GM18507 (cell line): ENCODE measurements around the gene TRIM22.
"Not testable (repeated sequence)": the region's sequence is repeated elsewhere in the genome, so short reads cannot be mapped to it uniquely, and the experiment has no call there.

ENCODE experiments used
- DNase-seq: peaks from one replicate; pipeline ENCODE4 v3.0.0; 2011; ENCODE audit warnings: low read depth; ENCODE audit not compliant: insufficient read length; ENCODE audit errors: extremely low spot score
- FAIRE-seq: peaks from 2 replicates; lab custom pipeline; 2011; peaks lifted over from hg19 to GRCh38; lab: Jason Lieb, UNC

TRIM22 gene, protein sequence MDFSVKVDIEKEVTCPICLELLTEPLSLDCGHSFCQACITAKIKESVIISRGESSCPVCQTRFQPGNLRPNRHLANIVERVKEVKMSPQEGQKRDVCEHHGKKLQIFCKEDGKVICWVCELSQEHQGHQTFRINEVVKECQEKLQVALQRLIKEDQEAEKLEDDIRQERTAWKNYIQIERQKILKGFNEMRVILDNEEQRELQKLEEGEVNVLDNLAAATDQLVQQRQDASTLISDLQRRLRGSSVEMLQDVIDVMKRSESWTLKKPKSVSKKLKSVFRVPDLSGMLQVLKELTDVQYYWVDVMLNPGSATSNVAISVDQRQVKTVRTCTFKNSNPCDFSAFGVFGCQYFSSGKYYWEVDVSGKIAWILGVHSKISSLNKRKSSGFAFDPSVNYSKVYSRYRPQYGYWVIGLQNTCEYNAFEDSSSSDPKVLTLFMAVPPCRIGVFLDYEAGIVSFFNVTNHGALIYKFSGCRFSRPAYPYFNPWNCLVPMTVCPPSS

DNA sequence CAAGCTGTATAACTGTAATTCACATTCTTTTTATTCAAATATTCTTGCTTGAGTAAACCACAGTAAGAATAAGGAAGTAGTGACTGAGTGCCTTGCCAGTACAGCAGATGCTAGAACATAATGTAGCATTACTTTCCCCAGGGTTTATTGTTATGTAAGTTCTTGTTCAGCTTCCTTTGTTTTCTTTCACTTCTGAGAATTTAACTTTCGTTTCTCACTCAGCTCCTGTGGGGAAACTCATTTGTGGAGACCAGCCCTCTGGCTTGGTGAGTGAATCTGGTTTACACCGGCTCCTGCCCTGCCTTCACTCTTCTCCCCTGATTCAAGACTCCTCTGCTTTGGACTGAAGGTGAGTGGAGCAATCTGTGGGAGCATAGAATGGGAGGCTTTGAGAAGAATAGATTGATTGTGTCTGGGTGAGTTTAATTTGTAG is at the start of gene TRIM22:
TSS of gene TRIM22 (plus strand) at position 240 of the 433 bp plus-strand sequence. CDS start 6,443 bp downstream, outside the sequence.
- DNase-seq (peak; percentile 33), FAIRE-seq (peak; percentile 89)

DNA sequence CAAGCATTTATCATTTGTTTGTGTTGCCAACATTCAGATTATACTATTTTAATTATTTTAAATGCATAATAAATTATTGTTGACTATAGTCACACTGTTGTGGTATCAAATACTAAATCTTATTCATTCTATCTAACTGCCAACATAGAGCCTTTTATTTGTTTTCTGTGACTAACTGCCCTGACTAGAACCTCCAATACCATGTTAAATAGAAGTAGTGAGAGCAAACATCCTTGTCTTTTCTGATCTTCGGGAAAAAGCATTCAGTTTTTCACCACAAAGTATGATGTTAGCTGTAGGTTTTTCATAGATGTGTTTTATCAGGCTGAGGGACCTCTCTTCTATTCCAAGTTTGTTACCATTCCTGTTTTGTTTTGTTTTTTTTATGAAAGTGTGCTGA is 49.6 kb upstream of the TRIM22 start:
- DNase-seq (no peak), FAIRE-seq (no peak)

DNA sequence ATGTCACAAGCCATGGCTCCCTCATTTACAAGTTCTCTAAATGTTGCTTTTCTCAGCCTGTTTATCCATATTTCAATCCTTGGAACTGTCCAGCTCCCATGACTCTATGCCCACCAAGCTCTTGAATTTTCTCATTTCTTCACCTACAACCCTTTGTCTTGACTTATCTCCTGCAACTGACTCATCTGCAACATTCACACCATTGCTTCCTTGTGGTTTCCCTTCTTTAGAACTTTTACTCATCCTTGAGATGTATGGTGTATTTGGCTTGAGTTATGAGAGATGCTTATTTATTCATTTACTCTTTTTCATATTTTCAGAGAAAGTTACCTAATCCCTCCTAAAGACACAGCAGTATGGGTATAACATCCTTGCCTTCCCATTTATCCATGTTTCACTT is 46.0 kb upstream of the TRIM22 start:
- no peak for DNase-seq
- FAIRE-seq = no peak

DNA sequence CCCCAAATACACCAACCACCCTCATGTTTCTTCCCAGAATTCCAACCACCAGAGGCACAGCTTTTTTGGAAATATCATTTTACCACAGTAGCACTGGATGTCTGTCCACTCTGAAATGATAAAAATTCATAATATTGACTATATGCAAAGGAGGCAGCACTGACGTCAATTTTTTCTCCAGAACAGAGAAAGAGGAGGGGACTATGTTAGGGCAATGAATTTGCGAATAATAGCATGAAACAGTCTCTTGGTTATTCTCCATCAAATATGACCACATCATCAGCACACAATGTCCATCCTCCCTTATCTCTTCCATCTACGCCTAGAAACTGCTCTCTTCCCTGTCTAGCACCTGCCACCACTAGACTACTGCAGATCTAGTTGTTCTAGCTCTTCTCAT is 43.5 kb upstream of the TRIM22 start:
- no peak for DNase-seq
- no peak for FAIRE-seq

DNA sequence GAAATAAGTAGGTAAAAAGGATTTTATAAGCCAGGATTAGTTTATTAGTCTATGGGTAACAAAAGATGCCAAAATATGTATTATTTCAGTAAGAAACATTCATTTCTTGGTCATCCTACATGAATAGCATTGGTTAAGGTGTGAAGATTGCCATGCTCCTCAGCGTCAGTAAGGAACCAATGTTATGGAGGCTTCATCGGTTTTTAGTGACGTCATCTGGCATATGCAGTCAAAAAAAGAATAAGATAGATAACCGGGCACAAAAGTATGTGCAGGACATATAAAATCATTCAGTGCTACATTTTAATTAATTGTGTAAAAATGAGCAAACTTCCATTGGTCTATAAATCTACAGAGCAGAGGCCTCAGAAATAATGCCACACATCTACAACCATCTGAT is 34.1 kb upstream of the TRIM22 start:
- DNase-seq (no peak), FAIRE-seq (no peak)

DNA sequence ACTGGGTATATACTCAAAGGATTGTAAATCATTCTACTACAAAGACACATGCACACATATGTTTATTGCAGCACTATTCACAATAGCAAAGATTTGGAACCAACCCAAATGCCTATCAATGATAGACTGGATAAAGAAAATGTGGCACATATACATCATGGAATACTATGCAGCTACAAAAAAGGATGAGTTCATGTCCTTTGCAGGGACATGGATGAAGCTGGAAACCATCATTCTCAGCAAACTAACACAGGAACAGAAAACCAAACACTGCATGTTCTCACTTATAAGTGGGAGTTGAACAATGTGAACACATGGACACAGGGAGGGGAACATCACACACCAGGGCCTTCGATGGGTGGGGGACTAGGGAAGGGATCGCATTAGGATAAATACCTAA is 32.6 kb upstream of the TRIM22 start:
- not testable (repeated sequence) for DNase-seq, FAIRE-seq

DNA sequence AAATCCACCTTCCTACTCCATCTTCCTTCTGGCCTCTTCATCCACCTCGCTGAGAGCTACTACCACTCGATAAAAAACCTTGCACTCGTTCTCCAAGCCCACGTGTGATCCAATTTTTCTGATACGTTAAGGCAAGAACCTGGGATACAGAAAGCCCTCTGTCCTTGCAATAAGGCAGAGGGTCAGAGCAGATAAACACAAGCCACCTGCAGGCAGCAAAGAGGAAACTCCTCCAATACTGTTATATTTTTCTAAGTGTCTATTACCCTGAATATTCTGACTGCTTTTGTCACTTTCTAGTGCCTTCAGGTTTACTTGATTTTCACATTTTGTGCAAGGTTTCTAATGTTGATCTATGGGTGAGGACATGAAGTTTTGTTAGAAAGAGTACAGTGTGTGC is 31.3 kb upstream of the TRIM22 start:
- FAIRE-seq (no peak), DNase-seq (no peak)

DNA sequence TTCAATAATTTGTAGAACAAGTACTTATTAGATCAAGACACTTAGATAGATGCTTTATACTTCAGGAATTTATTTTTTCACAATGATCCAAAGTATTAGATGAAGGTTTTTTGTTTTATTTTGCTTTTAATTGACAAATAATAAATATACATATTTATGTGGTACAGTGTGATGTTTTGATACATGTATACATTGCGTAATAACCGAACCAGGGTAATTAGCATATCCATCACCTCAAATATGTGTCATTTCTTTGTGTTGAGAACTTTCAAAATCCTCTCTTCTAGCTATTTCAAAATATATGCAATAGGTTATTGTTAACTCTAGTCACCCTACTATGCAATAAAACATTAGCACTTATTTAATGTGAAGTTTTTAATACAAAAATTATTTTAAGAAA is 26.1 kb upstream of the TRIM22 start:
- FAIRE-seq = no peak
- DNase-seq = no peak

DNA sequence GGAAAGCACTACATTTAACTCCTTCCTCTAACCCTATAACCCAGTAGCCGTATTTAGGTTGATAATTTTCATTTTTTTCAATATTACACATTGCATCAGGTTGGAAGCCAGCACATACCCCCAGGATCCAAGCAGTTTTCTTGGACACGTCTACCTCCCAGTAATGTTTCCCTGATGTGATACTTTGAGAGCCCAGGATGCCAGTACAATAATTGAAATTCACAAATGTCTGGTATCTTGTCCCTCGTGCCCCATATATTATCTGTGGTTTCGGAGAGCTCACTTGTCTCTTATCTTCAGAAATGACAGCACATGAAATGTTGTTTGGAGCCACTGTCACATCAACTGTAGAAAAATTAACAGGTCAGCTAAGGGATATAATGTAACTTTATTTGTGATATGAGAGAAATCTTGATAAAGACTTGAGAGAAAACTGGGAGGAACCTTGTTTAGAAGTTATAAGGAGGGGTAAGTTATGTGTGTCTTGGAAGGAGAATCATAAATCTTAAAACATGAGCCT is 24.5 kb upstream of the TRIM22 start:
- DNase-seq = no peak
- FAIRE-seq = no peak

DNA sequence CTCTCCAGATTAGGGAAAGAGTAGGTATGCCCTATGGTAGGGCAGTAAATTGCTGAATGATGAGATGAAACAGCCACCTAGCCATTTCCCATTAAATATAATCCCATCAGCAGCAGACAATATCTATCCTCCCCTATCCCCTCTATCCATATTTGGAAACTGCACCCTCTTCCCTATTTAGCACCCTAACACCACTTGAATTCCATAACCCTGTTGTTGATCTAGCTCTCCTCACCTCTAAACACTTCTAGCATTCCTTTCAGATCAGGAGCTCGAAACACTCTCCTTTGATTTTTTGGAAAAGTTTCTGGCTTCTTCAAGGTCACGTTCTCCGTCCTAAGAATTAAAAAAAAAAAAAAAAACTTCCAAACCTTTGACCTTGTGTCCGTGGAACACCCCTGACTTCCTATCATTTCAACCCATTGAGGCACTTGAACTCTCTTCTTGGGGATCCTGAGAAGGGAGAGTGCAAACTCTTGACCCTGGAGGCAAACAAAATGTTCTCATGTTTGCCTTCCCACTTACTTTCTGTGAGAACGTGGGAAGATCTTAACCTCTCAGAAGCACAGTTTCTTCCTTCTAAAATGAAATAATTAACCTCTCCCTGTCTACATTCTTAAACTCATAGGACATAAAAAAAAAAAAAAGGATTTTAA is 23.7 kb upstream of the TRIM22 start:
- no peak for FAIRE-seq
- DNase-seq = no peak

DNA sequence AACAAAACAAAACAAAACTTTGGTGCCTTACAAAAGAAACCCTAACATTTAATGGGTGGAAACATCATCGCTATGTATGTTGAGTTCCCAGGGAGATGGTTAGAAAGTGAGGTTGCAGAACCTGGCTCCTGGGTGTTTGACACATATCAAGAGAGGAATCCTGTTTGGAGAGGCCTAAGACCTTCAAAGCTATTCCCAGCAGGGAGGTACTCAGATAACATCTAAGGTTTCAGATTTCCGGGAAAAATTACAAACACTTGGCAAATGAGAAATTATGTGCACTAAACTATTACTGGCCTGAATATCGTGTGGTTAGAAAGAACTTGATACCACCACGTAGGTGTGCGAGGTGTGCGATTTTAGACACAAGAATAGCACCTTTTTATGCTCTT is 23.2 kb upstream of the TRIM22 start:
- FAIRE-seq (no peak), DNase-seq (no peak)

DNA sequence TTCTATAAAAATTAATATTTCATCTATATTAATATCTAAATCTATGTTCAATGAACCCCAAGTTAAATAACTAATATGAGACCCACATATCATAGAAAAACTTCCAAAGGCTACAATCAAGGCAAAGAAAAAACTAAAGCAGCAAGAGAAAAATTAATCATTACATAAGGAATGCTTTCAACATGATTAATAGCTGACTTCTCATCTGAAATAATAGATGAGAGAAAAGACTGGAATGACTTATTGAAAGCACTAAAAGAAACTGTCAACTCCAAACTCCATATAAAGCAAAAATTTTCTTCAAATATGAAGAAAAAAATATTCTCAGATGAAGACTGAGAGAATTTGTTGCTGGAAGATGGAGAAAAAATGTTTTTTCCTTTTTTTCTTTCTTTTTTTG is 17.8 kb upstream of the TRIM22 start:
- FAIRE-seq = no peak
- DNase-seq = no peak

DNA sequence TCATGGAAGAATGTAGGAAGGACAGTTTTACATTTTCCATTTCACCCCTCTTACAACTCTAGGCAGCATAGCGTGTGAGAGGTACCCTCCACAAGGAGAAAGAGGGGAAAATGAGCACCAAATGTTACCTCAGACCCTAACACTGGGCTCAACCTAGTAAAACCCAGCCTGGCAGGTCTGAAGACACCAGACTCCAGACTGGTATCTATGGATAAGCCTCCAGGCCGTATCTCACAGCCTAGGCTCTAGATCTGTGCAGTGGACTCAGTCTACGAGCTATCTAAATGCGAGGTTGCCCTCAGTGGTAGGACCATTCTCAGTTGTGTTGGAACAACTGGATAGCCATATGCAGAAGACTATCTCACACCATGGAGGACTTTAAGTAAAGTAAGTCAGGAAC is 15.2 kb upstream of the TRIM22 start:
- FAIRE-seq = no peak

DNA sequence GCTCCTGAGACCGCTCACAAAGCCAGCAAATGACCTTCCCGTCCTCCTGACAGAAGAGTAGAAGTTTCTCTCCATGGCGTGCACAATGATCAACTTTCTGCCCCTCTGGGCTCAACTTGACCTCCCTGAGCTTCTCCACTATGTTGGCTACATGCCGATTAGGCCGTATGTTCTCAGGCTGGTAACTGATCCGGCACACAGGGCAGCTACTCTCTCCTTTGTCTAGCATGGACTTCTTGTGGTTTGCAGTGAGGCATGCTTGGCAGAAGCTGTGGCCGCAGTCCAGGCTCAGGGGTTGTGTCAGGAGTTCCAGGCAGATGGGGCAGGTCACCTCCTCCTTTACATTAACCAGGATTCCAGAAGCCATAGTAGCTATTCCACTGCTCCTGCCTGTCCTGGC is 9.8 kb upstream of the TRIM22 start:
- FAIRE-seq (no peak), DNase-seq (no peak)

More for the DNA sequence above, 15.2 kb upstream of the TRIM22 start:
- no peak for DNase-seq

DNA sequence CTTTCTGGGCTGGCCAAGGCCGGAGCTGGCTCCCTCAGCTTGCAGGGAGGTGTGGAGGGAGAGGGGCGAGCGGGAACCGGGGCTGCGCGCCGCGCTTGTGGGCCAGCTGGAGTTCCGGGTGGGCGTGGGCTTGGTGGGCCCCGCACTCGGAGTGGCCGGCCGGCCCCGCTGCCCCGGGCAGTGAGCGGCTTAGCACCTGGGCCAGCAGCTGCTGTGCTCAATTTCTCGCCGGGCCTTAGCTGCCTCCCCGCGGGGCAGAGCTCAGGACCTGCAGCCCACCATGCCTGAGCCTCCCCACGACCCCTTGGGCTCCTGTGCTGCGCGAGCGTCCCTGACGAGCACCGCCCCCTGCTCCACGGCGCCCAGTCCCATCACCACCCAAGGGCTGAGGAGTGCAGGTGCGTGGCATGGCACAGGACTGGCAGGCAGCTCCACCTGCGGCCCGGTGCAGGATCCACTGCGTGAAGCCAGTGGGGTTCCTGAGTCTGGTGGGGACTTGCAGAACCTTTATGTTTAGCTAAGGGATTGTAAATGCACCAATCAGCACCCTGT is 6.6 kb upstream of the TRIM22 start:
- not testable (repeated sequence) for FAIRE-seq, DNase-seq

DNA sequence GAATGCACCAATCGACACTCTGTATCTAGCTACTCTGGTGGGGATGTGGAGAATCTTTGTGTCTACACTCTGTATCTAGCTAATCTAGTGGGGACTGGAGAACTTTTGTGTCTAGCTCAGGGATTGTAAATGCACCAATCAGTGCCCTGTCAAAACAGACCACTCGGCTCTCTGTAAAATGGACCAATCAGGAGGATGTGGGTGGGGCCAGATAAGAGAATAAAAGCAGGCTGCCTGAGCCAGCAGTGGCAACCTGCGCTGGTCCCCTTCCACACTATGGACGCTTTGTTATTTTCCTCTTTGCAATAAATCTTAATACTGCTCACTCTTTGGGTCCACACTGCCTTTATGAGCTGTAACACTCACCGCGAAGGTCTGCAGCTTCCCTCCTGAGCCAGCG is 6.0 kb upstream of the TRIM22 start:
- not testable (repeated sequence) for DNase-seq, FAIRE-seq

DNA sequence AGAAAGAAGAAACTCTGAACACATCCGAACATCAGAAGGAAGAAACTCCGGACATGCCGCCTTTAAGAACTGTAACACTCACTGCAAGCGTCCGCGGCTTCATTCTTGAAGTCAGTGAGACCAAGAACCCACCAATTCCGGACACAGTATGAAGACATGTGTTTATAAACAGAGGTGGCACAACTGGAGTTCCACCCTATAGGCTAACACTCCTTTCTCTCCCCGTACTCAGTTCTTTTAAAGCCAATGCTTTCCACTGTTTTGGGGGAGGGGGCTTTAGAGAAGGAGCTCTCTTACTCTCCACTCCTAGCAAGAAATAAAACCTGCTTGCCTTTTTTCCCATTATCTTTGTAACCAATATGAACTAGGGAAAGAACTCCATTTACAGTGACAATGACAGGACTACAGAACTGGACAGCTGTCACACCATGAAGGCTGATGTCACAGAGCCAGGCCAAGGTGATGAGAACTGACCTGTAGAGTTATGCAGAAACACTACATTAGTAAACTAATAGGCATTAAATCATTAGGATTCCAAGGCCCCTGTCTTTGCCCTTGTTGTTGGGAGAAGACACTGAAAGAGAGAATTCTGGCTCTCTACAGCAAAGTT is 5.4 kb upstream of the TRIM22 start:
- FAIRE-seq (no peak), DNase-seq (no peak)

DNA sequence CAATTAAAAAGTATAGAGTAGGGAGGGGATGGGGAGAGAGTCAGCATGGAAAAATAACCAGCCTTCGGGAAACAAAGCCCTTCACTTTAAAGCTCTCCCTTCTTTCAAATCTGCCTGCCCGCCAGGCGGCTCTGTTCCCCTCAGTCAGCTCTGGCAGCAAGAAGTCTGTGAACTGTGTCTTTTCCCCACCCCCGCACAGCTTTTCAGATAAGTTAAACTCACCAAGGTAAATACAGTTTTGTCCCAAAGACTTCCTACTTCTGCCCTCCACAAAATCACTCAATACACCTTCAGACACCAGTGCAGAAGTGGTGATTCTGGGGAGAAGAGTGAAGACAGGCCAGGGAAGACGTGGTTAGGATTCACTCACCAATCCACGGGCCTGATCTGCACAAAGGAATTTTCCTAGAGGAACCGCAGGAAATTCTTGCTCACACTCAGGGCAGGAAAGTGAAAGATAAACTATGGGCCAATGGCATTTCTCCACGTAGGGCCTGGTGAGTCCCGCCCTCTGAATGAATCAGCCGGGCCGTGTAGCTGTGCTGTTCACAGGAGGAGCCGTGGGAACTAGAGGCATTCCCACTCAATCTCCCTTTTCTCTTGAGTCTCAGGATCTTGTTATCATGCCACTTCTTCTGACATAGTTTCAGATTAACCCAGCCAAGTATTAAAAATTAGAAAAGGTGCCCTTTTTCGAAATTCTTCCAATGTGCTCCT is 4.8 kb upstream of the TRIM22 start, which contains the start of gene TRIM5:
TSS of gene TRIM5 (minus strand) at position 429 of the 717 bp plus-strand sequence. CDS start 4,897 bp downstream, outside the sequence.
- DNase-seq (peak; percentile 70), FAIRE-seq (peak; percentile 85)

DNA sequence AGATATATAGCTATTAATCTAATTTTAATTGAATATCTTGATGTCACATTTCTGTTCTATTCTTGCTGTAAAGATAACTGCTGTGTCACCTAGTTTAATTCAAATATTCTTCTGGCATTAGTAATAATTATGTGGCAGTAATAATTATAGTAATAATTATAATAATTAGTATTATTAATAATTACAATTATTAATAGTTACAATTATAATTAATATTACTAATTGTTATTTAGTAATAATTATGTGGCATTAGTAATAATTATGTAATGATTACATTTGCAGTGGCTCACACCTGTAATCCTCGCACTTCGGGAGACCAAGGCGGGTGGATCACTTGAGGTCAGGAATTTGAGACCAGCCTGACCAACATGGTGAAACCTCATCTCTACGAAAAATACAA is 3.2 kb upstream of the TRIM22 start:
- FAIRE-seq (no peak), DNase-seq (no peak)
